Fibroblast of the aortic adventitia (primary cell): ENCODE results near the gene CALCB. TPM values are rescaled to one million over a fixed set of nuclear protein-coding genes. Genes with fewer than 3 reads are reported as not detected.
"Not testable (repeated sequence)": the region's sequence is repeated elsewhere in the genome, so short reads cannot be mapped to it uniquely, and the experiment has no call there.

Experiments
- DNase-seq: peaks from one replicate; pipeline ENCODE4 v3.0.0-alpha.2; 2010; ENCODE audit warnings: low read depth
- H3K4me3 ChIP-seq: 2 replicates; pipeline ENCODE4 v1.5.1; 2011; ENCODE audit warnings: low read depth, mild to moderate bottlenecking, control low read depth, low read length, moderate library complexity
- CTCF ChIP-seq: IDR thresholded peaks from 2 replicates; pipeline ENCODE4 v1.5.1; 2011; ENCODE audit warnings: mild to moderate bottlenecking, low read length, control low read depth, inconsistent platforms; ENCODE audit not compliant: insufficient read depth
- total RNA-seq: library from RNA; depleted of rRNA; stranded (reverse); fragments of >200 nt; gene quantifications from 2 replicates; pipeline ENCODE4 v1.2.3, GENCODE V29; 2012; ENCODE audit warnings: low replicate concordance

CALCB gene
- total RNA-seq, 1 donor = not detected

GRCh38 chr11:15038963-15039362 is 34.4 kb upstream of the CALCB start:
- TF ChIP-seq CTCF = peak; percentile 21
- DNase-seq = peak; percentile 37
- no peak overlapping the region for H3K4me3 ChIP-seq

GRCh38 chr11:15045209-15045608 is 28.2 kb upstream of the CALCB start:
- DNase-seq = no peak
- H3K4me3 ChIP-seq = no peak overlapping the region
- TF ChIP-seq CTCF = no peak

GRCh38 chr11:15045891-15046290 is 27.5 kb upstream of the CALCB start:
- no peak overlapping the region for H3K4me3 ChIP-seq
- TF ChIP-seq CTCF = no peak
- DNase-seq = no peak

- H3K4me3 ChIP-seq, DNase-seq: not testable (repeated sequence)
Observed at GRCh38 chr11:15046673-15047072, 26.7 kb upstream of the CALCB start.

GRCh38 chr11:15048616-15049015 is 24.8 kb upstream of the CALCB start:
- H3K4me3 ChIP-seq = no peak overlapping the region
- no peak for DNase-seq
- no peak for TF ChIP-seq CTCF

- DNase-seq = peak; percentile 48
- H3K4me3 ChIP-seq = no peak overlapping the region
- no peak for TF ChIP-seq CTCF
Observed at GRCh38 chr11:15053191-15053685, 20.2 kb upstream of the CALCB start.

GRCh38 chr11:15055620-15056356 is 17.6 kb upstream of the CALCB start:
- no peak for DNase-seq
- no peak for TF ChIP-seq CTCF
- no peak overlapping the region for H3K4me3 ChIP-seq
